Cardiac fibroblast (primary cell): ENCODE data around the gene BAIAP2L1.

Experiments used
- DNase-seq, 2 donors: peaks; one replicate each; pipeline versions ENCODE4 v3.0.0 to v3.0.0-alpha.2; 2010; ENCODE audit warnings: low read depth in 2 of 2
- H3K4me3 ChIP-seq, 2 donors: replicated peaks in 1 of 2; 1 replicate in 1 of 2; 2 replicates in 1 of 2; pipeline ENCODE4 v1.5.1; 2011; ENCODE audit warnings: low read depth in 2 of 2, low read length in 2 of 2, mild to moderate bottlenecking in 2 of 2, moderate library complexity in 1 of 2
- CTCF ChIP-seq: IDR thresholded peaks from one replicate; pipeline ENCODE4 v1.5.1; 2011; ENCODE audit warnings: low read depth, mild to moderate bottlenecking, low read length, inconsistent platforms

BAIAP2L1 gene

GRCh38 chr7:98378210-98378819 is 22.6 kb downstream of the BAIAP2L1 start:
- H3K4me3 ChIP-seq, result no peak overlapping the region
- no peak for TF ChIP-seq CTCF
- no peak for DNase-seq

DNA sequence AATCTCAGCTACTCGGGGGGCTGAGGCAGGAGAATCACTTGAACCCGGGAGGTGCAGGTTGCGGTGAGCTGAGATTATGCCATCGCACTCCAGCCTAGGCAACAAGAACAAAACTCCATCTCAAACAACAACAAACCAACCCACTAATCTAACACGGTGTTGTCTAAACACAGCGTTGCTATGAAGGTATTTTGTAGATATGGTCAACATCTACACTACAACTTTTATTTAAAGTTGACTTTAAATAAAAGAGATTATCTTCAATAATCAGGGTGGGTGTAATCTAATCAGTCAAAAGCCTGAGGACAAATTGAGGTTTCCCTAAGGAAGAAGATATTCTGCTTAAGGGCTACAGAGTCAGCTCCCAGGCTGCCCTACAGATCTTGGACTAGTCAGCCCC is 24.2 kb downstream of the BAIAP2L1 start:
- no peak for DNase-seq
- TF ChIP-seq CTCF, result no peak
- H3K4me3 ChIP-seq, result no peak overlapping the region

GRCh38 chr7:98375664-98376063 is 25.2 kb downstream of the BAIAP2L1 start:
- TF ChIP-seq CTCF, result no peak
- no peak for DNase-seq
- H3K4me3 ChIP-seq, result no peak overlapping the region

GRCh38 chr7:98374285-98374680 is 26.6 kb downstream of the BAIAP2L1 start:
- H3K4me3 ChIP-seq, result no peak overlapping the region
- TF ChIP-seq CTCF, result no peak
- DNase-seq, result no peak

- no peak for TF ChIP-seq CTCF
- no peak overlapping the region for H3K4me3 ChIP-seq
- DNase-seq, result peak; percentile 29 to 85
These were observed 27.9 kb downstream of the BAIAP2L1 start for GRCh38 chr7:98372993-98373392.

DNA sequence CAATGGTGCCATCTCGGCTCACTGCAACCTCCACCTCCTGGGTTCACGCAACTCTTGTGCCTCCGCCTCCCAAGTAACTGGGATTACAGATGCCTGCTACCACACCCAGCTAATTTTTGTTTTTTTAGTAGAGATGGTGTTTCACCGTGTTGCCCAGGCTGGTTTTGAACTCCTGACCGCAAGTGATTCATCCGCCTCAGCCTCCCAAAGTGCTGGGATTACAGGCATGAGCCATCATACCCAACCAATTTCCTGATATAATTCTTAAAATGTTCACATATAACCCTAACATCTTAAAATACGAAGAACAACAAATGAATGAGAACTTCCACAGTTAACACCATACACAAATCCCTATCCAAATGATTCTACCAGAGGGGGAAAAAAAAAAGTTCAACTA is 31.2 kb downstream of the BAIAP2L1 start:
- H3K4me3 ChIP-seq, result no peak overlapping the region
- DNase-seq, result no peak
- TF ChIP-seq CTCF, result no peak

DNA sequence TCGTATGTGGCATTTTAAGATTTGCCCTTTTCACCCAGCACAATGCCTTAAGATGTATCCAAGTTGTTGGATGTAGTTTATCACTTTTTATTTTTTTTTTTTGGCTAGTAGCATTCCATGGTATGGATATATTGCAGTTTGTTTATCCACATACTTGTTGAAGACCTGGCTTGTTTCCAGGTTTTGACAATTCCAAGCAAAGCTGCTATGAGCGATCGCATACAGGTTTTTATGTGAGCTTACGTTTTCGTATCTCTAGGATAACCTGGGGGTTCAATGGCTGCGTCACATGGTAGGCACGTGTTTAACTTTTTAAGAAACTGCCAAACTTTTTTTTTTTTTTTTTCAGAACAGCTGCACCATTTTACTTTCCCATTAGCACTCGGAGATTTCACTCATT is 32.2 kb downstream of the BAIAP2L1 start:
- peak in 1 of 2 donors; percentile 27 for DNase-seq
- TF ChIP-seq CTCF, result no peak
- H3K4me3 ChIP-seq, result no peak overlapping the region
